ENCODE results near the gene NDUFA8. TPM values are rescaled to one million over a fixed set of nuclear protein-coding genes. Genes with fewer than 3 reads are reported as not detected.

The NDUFA8 gene
- total RNA-seq, 1 donor from 2014 or later, result 48.5 TPM

DNA sequence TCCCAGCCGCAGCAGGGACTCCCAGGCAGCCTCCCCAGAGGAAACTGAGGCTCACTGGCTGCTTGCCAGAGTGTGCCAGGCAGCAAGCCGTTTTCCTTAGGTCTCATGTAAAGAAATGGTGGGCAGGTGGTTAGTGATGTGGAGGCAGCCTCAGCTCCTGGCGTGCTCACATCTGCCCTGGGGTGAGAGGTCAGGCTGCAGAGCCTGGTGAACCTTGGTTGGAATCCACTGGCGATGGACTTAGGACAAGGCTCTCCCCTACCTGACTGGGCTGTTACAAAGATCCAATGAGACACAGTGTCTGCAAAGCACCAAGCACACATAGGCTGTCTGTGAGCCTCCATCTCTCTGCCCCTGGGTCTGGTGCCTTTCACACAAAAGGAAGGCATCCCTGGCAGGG is 38.3 kb upstream of the NDUFA8 start:
- no peak for DNase-seq (ENCODE audit: extremely low spot score, unreplicated experiment)
- Mint-ChIP-seq H3K36me3 (ENCODE audit: unreplicated experiment) (no peaks in the 10 kb centered on the region), H3K27me3 (ENCODE audit: unreplicated experiment) (peaks cover 40% of the 10 kb centered on the region), H3K4me3 (ENCODE audit: unreplicated experiment) (no peak overlapping the region), H3K9me3 (ENCODE audit: unreplicated experiment) (no peaks in the 10 kb centered on the region), H3K27ac (ENCODE audit: unreplicated experiment) (no peak overlapping the region), H3K4me1 (ENCODE audit: unreplicated experiment) (peaks cover 11% of the 10 kb centered on the region)
- TF ChIP-seq, protein P1, sequence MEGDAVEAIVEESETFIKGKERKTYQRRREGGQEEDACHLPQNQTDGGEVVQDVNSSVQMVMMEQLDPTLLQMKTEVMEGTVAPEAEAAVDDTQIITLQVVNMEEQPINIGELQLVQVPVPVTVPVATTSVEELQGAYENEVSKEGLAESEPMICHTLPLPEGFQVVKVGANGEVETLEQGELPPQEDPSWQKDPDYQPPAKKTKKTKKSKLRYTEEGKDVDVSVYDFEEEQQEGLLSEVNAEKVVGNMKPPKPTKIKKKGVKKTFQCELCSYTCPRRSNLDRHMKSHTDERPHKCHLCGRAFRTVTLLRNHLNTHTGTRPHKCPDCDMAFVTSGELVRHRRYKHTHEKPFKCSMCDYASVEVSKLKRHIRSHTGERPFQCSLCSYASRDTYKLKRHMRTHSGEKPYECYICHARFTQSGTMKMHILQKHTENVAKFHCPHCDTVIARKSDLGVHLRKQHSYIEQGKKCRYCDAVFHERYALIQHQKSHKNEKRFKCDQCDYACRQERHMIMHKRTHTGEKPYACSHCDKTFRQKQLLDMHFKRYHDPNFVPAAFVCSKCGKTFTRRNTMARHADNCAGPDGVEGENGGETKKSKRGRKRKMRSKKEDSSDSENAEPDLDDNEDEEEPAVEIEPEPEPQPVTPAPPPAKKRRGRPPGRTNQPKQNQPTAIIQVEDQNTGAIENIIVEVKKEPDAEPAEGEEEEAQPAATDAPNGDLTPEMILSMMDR (IDR thresholded peaks at IDR 0.05), result no peak

DNA sequence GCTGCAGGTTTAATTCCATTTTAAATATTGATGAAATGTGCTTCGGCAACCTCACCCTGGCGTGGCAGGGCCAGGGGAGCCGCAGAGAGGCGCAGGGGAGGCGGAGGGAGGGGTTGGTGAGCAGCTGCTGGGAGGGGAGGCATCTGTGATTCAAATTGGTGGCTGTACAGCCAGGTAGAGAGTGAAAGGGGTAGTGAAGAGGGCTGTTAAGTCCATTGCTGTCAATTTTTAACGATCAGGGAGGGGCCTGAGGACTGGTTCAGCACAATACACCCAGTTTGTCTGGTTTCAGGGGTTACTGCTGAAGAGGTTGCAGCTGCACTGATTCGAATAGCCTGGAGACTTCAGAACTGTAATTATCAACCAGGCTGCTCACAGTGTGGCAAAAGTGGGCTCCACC is 37.8 kb upstream of the NDUFA8 start:
- Mint-ChIP-seq H3K4me3 (ENCODE audit: unreplicated experiment) (no peak overlapping the region), H3K9me3 (ENCODE audit: unreplicated experiment) (no peaks in the 10 kb centered on the region), H3K27me3 (ENCODE audit: unreplicated experiment) (peaks cover 44% of the 10 kb centered on the region), H3K4me1 (ENCODE audit: unreplicated experiment) (peaks cover 13% of the 10 kb centered on the region), H3K27ac (ENCODE audit: unreplicated experiment) (no peak overlapping the region), H3K36me3 (ENCODE audit: unreplicated experiment) (no peaks in the 10 kb centered on the region)
- DNase-seq (ENCODE audit: extremely low spot score, unreplicated experiment), result no peak
- TF ChIP-seq, protein P1 (IDR thresholded peaks at IDR 0.05), result no peak

DNA sequence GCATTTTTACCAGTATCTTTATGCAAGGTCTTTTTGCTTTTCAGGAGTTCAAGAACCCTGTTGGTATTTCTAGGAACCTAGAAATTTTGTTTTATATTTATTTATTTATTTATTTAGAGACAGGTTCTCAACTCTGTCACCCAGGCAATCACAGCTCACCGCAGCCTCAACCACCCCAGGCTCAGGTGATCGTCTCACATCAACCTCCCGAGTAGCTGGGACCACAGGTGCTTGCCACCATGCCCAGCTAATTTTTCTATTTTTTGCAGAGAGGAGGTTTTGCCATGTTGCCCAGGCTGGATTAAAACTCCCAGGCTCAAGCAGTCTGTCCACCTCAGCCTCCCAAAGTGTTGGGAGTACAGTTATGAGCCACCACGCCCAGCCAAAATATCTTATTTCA is 36.3 kb upstream of the NDUFA8 start:
- H3K36me3 Mint-ChIP-seq (ENCODE audit: unreplicated experiment), result no peaks in the 10 kb centered on the region
- no peak overlapping the region for H3K27ac Mint-ChIP-seq (ENCODE audit: unreplicated experiment)
- DNase-seq (ENCODE audit: extremely low spot score, unreplicated experiment), result no peak
- no peaks in the 10 kb centered on the region for H3K9me3 Mint-ChIP-seq (ENCODE audit: unreplicated experiment)
- TF ChIP-seq, protein P1 (IDR thresholded peaks at IDR 0.05), result no peak
- H3K27me3 Mint-ChIP-seq (ENCODE audit: unreplicated experiment), result peaks cover 53% of the 10 kb centered on the region
- H3K4me3 Mint-ChIP-seq (ENCODE audit: unreplicated experiment), result no peak overlapping the region
- H3K4me1 Mint-ChIP-seq (ENCODE audit: unreplicated experiment), result peaks cover 6% of the 10 kb centered on the region

DNA sequence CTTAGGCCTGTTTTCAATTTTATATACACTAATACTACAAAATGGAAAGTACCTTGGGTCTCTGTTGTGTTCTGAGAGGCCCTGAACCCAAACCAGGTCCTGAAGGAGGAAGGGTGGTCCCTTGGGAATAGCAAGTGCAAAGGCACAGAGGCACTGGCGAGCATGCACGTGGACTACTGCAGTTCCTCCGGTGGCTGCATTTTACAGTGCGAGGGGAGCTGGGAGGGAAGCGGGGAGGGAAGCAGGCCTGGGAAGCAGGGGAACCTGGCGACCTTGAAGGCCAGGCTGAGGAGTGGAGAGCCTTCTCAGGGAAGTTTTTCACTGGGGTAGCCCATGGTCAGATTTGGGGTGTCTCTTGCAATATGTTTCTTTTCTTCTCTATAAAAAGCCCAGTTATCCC is 34.1 kb upstream of the NDUFA8 start:
- no peak for DNase-seq (ENCODE audit: extremely low spot score, unreplicated experiment)
- Mint-ChIP-seq H3K4me1 (ENCODE audit: unreplicated experiment) (peaks cover 6% of the 10 kb centered on the region), H3K4me3 (ENCODE audit: unreplicated experiment) (no peak overlapping the region), H3K27ac (ENCODE audit: unreplicated experiment) (no peak overlapping the region), H3K27me3 (ENCODE audit: unreplicated experiment) (peaks cover 51% of the 10 kb centered on the region), H3K9me3 (ENCODE audit: unreplicated experiment) (no peaks in the 10 kb centered on the region), H3K36me3 (ENCODE audit: unreplicated experiment) (no peaks in the 10 kb centered on the region)
- TF ChIP-seq, protein P1 (IDR thresholded peaks at IDR 0.05), result no peak

DNA sequence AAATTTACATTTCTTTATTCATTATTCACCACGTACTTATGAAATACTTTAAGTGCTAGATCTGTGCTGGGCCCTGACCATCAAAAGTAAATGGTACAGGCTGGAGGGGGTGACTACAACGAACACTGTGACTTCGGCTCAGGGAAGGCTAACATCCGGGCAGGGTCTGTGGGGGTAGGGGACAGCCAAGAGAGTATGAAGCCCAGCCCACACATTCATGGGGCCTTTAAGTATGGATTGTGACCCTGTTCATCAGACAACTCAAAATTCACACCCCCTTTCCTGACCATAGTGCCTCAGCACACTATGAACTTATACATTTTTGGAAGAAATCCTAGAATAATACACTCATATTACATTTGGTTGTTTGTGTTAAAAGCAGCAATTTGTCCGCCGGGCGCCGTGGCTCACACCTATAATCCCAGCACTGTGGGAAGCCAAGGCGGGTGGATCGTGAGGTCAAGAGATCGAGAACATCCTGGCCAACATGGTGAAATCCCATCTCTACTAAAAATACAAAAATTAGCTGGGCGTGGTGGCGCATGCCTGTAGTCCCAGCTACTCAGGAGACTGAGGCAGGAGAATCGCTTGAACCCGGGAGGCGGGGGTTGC is 33.4 kb upstream of the NDUFA8 start:
- peaks cover 6% of the 10 kb centered on the region for H3K4me1 Mint-ChIP-seq (ENCODE audit: unreplicated experiment)
- H3K36me3 Mint-ChIP-seq (ENCODE audit: unreplicated experiment), result no peaks in the 10 kb centered on the region
- TF ChIP-seq, protein P1 (IDR thresholded peaks at IDR 0.05), result no peak
- no peaks in the 10 kb centered on the region for H3K9me3 Mint-ChIP-seq (ENCODE audit: unreplicated experiment)
- peaks cover 45% of the 10 kb centered on the region for H3K27me3 Mint-ChIP-seq (ENCODE audit: unreplicated experiment)
- no peak for DNase-seq (ENCODE audit: extremely low spot score, unreplicated experiment)
- no peak overlapping the region for H3K27ac Mint-ChIP-seq (ENCODE audit: unreplicated experiment)
- H3K4me3 Mint-ChIP-seq (ENCODE audit: unreplicated experiment), result no peak overlapping the region

Data from osteocyte (in vitro differentiated cells).